Measurements from ENCODE around the gene AP1S1. TPM values are rescaled to one million over a fixed set of nuclear protein-coding genes. Genes with fewer than 3 reads are reported as not detected.

Gene AP1S1
- total and polyA plus RNA-seq, 9 of the 15 experiments (the other 6 are each of a cell fraction or from before 2014, with no cell fraction given): 4.4 to 149 (median 89.4) TPM

- TF ChIP-seq HNRNPH1 (optimal IDR thresholded peaks at IDR 0.05; ENCODE audit: low read depth, low read length): no peak
- TF ChIP-seq NFYB (IDR thresholded peaks at IDR 0.05; ENCODE audit: extremely low read depth, insufficient read length): no peak
- TF ChIP-seq GABPA (tag; conservative IDR thresholded peaks at IDR 0.05; ENCODE audit: low read depth): no peak
- TF ChIP-seq TRIM25 (IDR thresholded peaks at IDR 0.05; ENCODE audit: borderline replicate concordance): no peak
- TF ChIP-seq, protein P1, sequence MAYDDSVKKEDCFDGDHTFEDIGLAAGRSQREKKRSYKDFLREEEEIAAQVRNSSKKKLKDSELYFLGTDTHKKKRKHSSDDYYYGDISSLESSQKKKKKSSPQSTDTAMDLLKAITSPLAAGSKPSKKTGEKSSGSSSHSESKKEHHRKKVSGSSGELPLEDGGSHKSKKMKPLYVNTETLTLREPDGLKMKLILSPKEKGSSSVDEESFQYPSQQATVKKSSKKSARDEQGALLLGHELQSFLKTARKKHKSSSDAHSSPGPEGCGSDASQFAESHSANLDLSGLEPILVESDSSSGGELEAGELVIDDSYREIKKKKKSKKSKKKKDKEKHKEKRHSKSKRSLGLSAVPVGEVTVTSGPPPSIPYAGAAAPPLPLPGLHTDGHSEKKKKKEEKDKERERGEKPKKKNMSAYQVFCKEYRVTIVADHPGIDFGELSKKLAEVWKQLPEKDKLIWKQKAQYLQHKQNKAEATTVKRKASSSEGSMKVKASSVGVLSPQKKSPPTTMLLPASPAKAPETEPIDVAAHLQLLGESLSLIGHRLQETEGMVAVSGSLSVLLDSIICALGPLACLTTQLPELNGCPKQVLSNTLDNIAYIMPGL (CRISPR knock-in tag; IDR thresholded peaks at IDR 0.05): 0 out of 2 replicates have a peak, but pooled peaks have one; percentile 54
- no peak for TF ChIP-seq CHCHD3 (CRISPR knock-in tag; IDR thresholded peaks at IDR 0.05)
- no peak for TF ChIP-seq ATF7 (IDR thresholded peaks at IDR 0.05)
- TF ChIP-seq, protein P2, sequence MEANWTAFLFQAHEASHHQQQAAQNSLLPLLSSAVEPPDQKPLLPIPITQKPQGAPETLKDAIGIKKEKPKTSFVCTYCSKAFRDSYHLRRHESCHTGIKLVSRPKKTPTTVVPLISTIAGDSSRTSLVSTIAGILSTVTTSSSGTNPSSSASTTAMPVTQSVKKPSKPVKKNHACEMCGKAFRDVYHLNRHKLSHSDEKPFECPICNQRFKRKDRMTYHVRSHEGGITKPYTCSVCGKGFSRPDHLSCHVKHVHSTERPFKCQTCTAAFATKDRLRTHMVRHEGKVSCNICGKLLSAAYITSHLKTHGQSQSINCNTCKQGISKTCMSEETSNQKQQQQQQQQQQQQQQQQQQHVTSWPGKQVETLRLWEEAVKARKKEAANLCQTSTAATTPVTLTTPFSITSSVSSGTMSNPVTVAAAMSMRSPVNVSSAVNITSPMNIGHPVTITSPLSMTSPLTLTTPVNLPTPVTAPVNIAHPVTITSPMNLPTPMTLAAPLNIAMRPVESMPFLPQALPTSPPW (CRISPR knock-in tag; IDR thresholded peaks at IDR 0.05): 0 out of 2 replicates have a peak, but pooled peaks have one; percentile 4
- no peak for TF ChIP-seq HIVEP1 (CRISPR knock-in tag; IDR thresholded peaks at IDR 0.05)
- no peak for TF ChIP-seq STAT5B (CRISPR knock-in tag; IDR thresholded peaks at IDR 0.05)
- TF ChIP-seq ATF4 (CRISPR knock-in tag; IDR thresholded peaks at IDR 0.05): no peak
- TF ChIP-seq ZHX1 (conservative IDR thresholded peaks at IDR 0.05; ENCODE audit: low read length): no peak
- TF ChIP-seq ZBTB49 (CRISPR knock-in tag; IDR thresholded peaks at IDR 0.05; ENCODE audit: borderline replicate concordance): no peak
- TF ChIP-seq ZNF121 (CRISPR knock-in tag; conservative IDR thresholded peaks at IDR 0.05): no peak
- no peak for TF ChIP-seq RBBP5 (IDR thresholded peaks at IDR 0.05; ENCODE audit: borderline replicate concordance, insufficient read depth, low read length, poor library complexity, severe bottlenecking)
Observed at GRCh38 chr7:101169838-101170551, 15.7 kb downstream of the AP1S1 start (continued).
